HL-60 (cell line): Measurements from ENCODE around the gene DLL3.
"Not testable (repeated sequence)": the region's sequence is repeated elsewhere in the genome, so short reads cannot be mapped to it uniquely, and the experiment has no call there.

Experiments used
- DNase-seq, 2 experiments: peaks; one replicate each; pipeline ENCODE4 v3.0.0-alpha.2; 2010 to 2020; ENCODE audit warnings: low read depth in 1 of 2, low spot score in 1 of 2
- H3K27ac ChIP-seq: fragments of 250-450 bp; sonication (Bioruptor Pico); replicated peaks from 2 replicates; pipeline ENCODE4 v1.5.1; 2020; ENCODE audit warnings: mild to moderate bottlenecking, moderate library complexity
- H3K27me3 ChIP-seq: fragments of 250-450 bp; sonication (Bioruptor Pico); 2 replicates; pipeline ENCODE4 v1.5.1; 2021; ENCODE audit warnings: mild to moderate bottlenecking, moderate library complexity; ENCODE audit not compliant: insufficient read depth, poor library complexity, severe bottlenecking
- H3K4me3 ChIP-seq: replicated peaks from 2 replicates; pipeline ENCODE4 v1.5.1; 2011; ENCODE audit warnings: mild to moderate bottlenecking, control low read depth, low read length; ENCODE audit not compliant: insufficient read depth
- CTCF ChIP-seq: IDR thresholded peaks from one replicate; pipeline ENCODE4 v1.5.1; 2011; ENCODE audit warnings: low read length, control low read depth, inconsistent platforms; ENCODE audit not compliant: insufficient read depth
- GABPA ChIP-seq: IDR thresholded peaks from 2 replicates; pipeline ENCODE4 v1.6.1; 2012; ENCODE audit warnings: low read depth
- POLR2AphosphoS5 ChIP-seq: IDR thresholded peaks from 2 replicates; pipeline ENCODE4 v1.6.1; 2012; ENCODE audit warnings: low read depth
- REST ChIP-seq: IDR thresholded peaks from 2 replicates; pipeline ENCODE4 v1.6.1; 2012; ENCODE audit warnings: low read depth; ENCODE audit not compliant: insufficient replicate concordance
- SPI1 ChIP-seq: IDR thresholded peaks from 2 replicates; pipeline ENCODE4 v1.6.1; 2012; ENCODE audit warnings: low read depth, mild to moderate bottlenecking, borderline replicate concordance

DLL3 gene

DNA sequence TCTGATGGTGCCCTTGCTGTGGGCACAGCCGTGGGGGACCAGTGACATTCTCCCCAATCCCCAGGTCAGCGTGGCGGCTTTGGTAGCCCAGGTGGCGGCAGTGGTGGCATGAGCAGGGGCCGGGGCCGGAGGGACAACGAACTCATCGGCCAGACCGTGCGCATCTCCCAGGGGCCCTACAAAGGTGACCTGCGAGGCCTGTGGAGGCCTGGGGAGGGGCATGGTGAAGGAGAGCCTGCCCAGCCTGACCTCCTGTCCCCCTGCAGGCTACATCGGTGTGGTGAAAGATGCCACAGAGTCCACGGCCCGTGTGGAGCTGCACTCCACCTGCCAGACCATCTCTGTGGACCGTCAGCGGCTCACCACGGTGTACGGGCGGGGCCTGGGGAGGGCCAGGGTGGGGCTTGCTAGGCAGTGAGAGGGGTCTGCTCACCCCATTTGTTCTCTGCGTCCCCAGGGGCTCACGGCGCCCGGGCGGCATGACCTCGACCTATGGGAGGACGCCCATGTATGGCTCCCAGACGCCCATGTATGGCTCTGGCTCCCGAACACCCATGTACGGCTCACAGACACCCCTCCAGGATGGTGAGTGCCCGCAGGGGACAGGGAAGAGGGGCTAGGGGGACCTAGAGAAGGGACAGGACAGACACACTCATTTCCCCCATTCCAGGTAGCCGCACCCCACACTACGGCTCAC lies 25.9 kb upstream of the DLL3 start:
- H3K4me3 ChIP-seq, result no peak overlapping the region
- TF ChIP-seq SPI1 (no peak), REST (no peak), CTCF (no peak)
- H3K27ac ChIP-seq, result no peak overlapping the region
- DNase-seq, result no peak
- H3K27me3 ChIP-seq, result no peaks in the 10 kb centered on the region

DNA sequence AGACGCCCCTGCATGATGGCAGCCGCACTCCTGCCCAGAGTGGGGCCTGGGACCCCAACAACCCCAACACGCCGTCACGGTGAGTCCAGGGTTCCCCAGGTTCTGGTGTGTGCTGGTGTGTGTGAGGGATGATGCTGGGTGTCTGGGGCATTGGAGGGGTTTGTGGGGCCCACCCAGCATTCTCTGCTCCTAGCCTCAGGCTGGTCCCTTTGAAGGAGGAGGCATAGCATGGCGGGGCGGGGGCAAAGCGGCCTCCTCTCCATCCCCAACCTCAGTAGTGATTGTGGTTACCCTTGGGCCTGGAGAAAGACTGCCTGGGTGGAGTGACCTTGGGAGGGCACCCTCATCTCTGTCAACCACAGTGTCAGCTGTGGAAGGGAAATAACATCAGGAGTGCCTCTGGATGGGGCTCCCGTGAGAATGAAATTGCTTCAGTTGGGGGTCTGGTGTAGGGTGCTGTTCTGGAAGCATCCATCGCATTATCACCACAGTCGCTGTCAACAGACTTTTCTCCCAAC lies 25.2 kb upstream of the DLL3 start:
- H3K27ac ChIP-seq, result no peak overlapping the region
- no peaks in the 10 kb centered on the region for H3K27me3 ChIP-seq
- no peak overlapping the region for H3K4me3 ChIP-seq
- no peak for DNase-seq
- TF ChIP-seq GABPA (no peak), CTCF (no peak)

DNA sequence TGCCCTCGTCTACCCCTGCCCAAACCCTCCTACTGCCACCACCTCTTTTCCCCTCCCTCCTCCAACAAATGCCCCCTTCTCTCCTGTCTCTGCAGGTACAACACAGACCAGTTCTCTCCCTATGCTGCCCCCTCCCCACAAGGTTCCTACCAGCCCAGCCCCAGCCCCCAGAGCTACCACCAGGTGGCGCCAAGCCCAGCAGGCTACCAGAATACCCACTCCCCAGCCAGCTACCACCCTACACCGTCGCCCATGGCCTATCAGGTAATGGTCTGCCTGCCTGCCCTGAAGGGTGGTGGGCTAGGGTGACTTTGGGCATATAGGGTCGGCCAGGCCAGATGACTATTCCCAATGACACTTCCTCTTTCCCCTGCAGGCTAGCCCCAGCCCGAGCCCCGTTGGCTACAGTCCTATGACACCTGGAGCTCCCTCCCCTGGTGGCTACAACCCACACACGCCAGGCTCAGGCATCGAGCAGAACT lies 24.6 kb upstream of the DLL3 start:
- H3K27me3 ChIP-seq, result no peaks in the 10 kb centered on the region
- no peak overlapping the region for H3K27ac ChIP-seq
- peak in 1 of 2 experiments; percentile 56 for DNase-seq
- TF ChIP-seq SPI1 (peak; percentile 37; the same call in 1 of the 2 replicates), CTCF (peak; percentile 49), GABPA (no peak)
- H3K4me3 ChIP-seq, result no peak overlapping the region

DNA sequence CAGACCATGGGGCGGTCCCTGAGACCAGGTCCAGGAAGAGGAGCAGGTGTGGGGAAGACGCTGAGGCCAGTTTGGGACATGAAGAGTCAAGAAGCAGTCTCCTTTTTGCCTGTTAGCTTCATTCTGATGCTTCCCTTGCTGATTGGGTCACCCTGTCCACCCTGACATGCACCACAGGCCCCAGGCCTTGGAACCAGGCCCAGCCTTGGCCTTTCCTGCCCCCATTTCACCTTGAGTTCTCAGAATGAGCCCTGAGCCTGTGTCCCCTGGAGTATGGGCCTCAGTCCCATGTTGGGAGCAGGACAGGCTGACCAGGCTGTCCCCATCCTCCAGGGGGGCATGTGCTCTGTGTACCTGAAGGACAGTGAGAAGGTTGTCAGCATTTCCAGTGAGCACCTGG lies 23.0 kb upstream of the DLL3 start:
- Histone ChIP-seq H3K27ac (no peak overlapping the region), H3K27me3 (no peaks in the 10 kb centered on the region), H3K4me3 (no peak overlapping the region)
- TF ChIP-seq CTCF, result no peak
- TF ChIP-seq SPI1, result no peak
- no peak for TF ChIP-seq POLR2AphosphoS5
- TF ChIP-seq GABPA, result no peak
- TF ChIP-seq REST, result no peak
- DNase-seq, result no peak

- not testable (repeated sequence) for DNase-seq, H3K27me3 ChIP-seq, H3K4me3 ChIP-seq
- H3K27ac ChIP-seq, result peak overlapping the region; percentile 79
These were observed 19.4 kb upstream of the DLL3 start for GRCh38 chr19:39479319-39479801.
